HepG2 (cell line): Measurements from ENCODE around the gene CEP76. TPM values are rescaled to one million over a fixed set of nuclear protein-coding genes. Genes with fewer than 3 reads are reported as not detected.

Experiments
- ATAC-seq: fragments of 200-7000 bp; cut with Tn5 transposase; 3 replicates; pipeline ENCODE4 v1.9.1; 2020; ENCODE audit warnings: mild to moderate bottlenecking, moderate library complexity
- BruUV-seq: library from RNA; stranded (reverse); fragments of 400-500 nt; replicated peaks from 2 replicates; lab custom pipeline; 2021; lab: Mats Ljungman, UMichigan
- CTCF ChIA-PET: fragments of 300-600 bp; formaldehyde crosslinking; extraction: SDS; loops from one replicate; lab custom pipeline; 2021; ENCODE audit warnings: low total read pairs, inconsistent platforms, low intra/inter-chr PET ratio; lab: Yijun Ruan, JAX
- POLR2A ChIA-PET: fragments of 350-600 bp; sonication (Branson Sonifier 250); formaldehyde crosslinking; loops from one replicate; lab custom pipeline; 2020; ENCODE audit warnings: antibody characterized with exemption, inconsistent platforms; lab: Yijun Ruan, JAX
- DNase-seq: peaks from one replicate; pipeline ENCODE4 v3.0.0-alpha.2; 2015; ENCODE audit warnings: low spot score
- FAIRE-seq: peaks from 3 replicates; lab custom pipeline; 2011; peaks lifted over from hg19 to GRCh38; lab: Jason Lieb, UNC
- H2AFZ ChIP-seq: one replicate; pipeline ENCODE4 v1.6.1; 2011; ENCODE audit warnings: low read length, inconsistent platforms
- H3K27ac ChIP-seq: fragments of 300-600 bp; 3 replicates; pipeline ENCODE4 v1.8.0; 2011; ENCODE audit warnings: mixed run types, mild to moderate bottlenecking, mixed read lengths, low read length, inconsistent platforms; ENCODE audit not compliant: insufficient read depth; ENCODE audit errors: extremely low read length
- H3K27me3 ChIP-seq, 2 experiments: fragments of 200-600 bp in 1 of 2; 2 replicates in 1 of 2; 3 replicates in 1 of 2; pipeline versions ENCODE4 v1.6.0 to v1.8.0; 2011; ENCODE audit warnings: low read length in 2 of 2, mild to moderate bottlenecking in 2 of 2, moderate library complexity in 2 of 2, inconsistent platforms in 1 of 2; ENCODE audit not compliant: insufficient read depth in 2 of 2, control insufficient read depth in 1 of 2
- H3K36me3 ChIP-seq, 2 experiments: fragments of 200-600 bp in 1 of 2; replicated peaks in 1 of 2; 2 replicates in 1 of 2; 3 replicates in 1 of 2; pipeline versions ENCODE4 v1.5.1 to v1.8.0; 2011; ENCODE audit warnings: low read length in 2 of 2, inconsistent platforms in 1 of 2; ENCODE audit not compliant: insufficient read depth in 2 of 2, control insufficient read depth in 1 of 2
- H3K4me1 ChIP-seq: 2 replicates; pipeline ENCODE4 v1.5.1; 2012; ENCODE audit warnings: low read length, inconsistent platforms; ENCODE audit not compliant: insufficient read depth
- H3K4me2 ChIP-seq: 2 replicates; pipeline ENCODE4 v1.6.0; 2011; ENCODE audit warnings: low read depth, low read length, inconsistent platforms
- H3K4me3 ChIP-seq, 3 experiments: fragments of 200-600 bp in 1 of 3; sonication (generic), shearing (Covaris generic) in 1 of 3; replicated peaks in 1 of 3; 2 replicates each; pipeline ENCODE4 v1.5.1; 2011 to 2016; ENCODE audit warnings: low read length in 3 of 3, inconsistent platforms in 2 of 3, low read depth in 2 of 3, mild to moderate bottlenecking in 2 of 3, control low read depth in 1 of 3, mixed read lengths in 1 of 3; ENCODE audit not compliant: insufficient read depth in 1 of 3
- H3K79me2 ChIP-seq: one replicate; pipeline ENCODE4 v1.6.1; 2011; ENCODE audit warnings: low read length, inconsistent platforms; ENCODE audit not compliant: insufficient read depth
- H3K9ac ChIP-seq: 2 replicates; pipeline ENCODE4 v1.6.0; 2011; ENCODE audit warnings: mild to moderate bottlenecking, low read depth, low read length, inconsistent platforms; ENCODE audit not compliant: insufficient read depth
- H3K9me3 ChIP-seq: 2 replicates; pipeline ENCODE4 v1.5.1; 2012; ENCODE audit warnings: mild to moderate bottlenecking, low read length
- H4K20me1 ChIP-seq: 2 replicates; pipeline ENCODE4 v1.6.0; 2011; ENCODE audit warnings: inconsistent platforms, mild to moderate bottlenecking, low read length, moderate library complexity; ENCODE audit not compliant: insufficient read depth
- ARNT2 ChIP-seq: sonication (generic); formaldehyde crosslinking; IDR thresholded peaks from 2 replicates; pipeline ENCODE4 v1.8.0; 2022; ENCODE audit warnings: mild to moderate bottlenecking, low read depth, missing genetic modification reagents, moderate library complexity
- FOXK2 ChIP-seq: fragments of 450-650 bp; IDR thresholded peaks from 2 replicates; pipeline ENCODE4 v1.6.1; 2016
- KDM2A ChIP-seq: sonication (generic); formaldehyde crosslinking; IDR thresholded peaks from 2 replicates; pipeline ENCODE4 v1.4.0; 2020; ENCODE audit warnings: low read depth, missing genetic modification reagents, borderline replicate concordance
- NFRKB ChIP-seq: fragments of 450-650 bp; IDR thresholded peaks from 2 replicates; pipeline ENCODE4 v1.6.1; 2017
- PCBP1 ChIP-seq: fragments of 200-400 bp; formaldehyde crosslinking; IDR thresholded peaks from 2 replicates; pipeline ENCODE4 v1.6.1; 2017; ENCODE audit warnings: mild to moderate bottlenecking, low read depth, low read length, borderline replicate concordance
- POLR2AphosphoS5 ChIP-seq: IDR thresholded peaks from 2 replicates; pipeline ENCODE4 v1.6.1; 2012; ENCODE audit warnings: low read depth, low read length
- RXRB ChIP-seq: IDR thresholded peaks from 2 replicates; pipeline ENCODE4 v1.6.1; 2016; ENCODE audit warnings: borderline replicate concordance, missing genetic modification reagents, missing compliant biosample characterization
- SMARCC2 ChIP-seq: fragments of 450-650 bp; IDR thresholded peaks from 2 replicates; pipeline ENCODE4 v1.6.1; 2017; ENCODE audit warnings: antibody characterized with exemption, mild to moderate bottlenecking
- ZFP36L1 ChIP-seq: sonication (generic); formaldehyde crosslinking; IDR thresholded peaks from 2 replicates; pipeline ENCODE4 v1.8.0; 2022; ENCODE audit warnings: mild to moderate bottlenecking, missing genetic modification reagents, moderate library complexity
- ZNF333 ChIP-seq: sonication (generic); formaldehyde crosslinking; IDR thresholded peaks from 2 replicates; pipeline ENCODE4 v1.4.0; 2020; ENCODE audit warnings: mild to moderate bottlenecking, missing genetic modification reagents, borderline replicate concordance
- ZNF570 ChIP-seq: sonication (generic); formaldehyde crosslinking; IDR thresholded peaks from 2 replicates; pipeline ENCODE4 v1.4.0; 2020; ENCODE audit warnings: mild to moderate bottlenecking, missing genetic modification reagents, borderline replicate concordance
- whole genome bisulfite sequencing: methylation state at CpG from one replicate; pipeline ENCODE4 v1.1.6; 2017; ENCODE audit warnings: low lambda C conversion rate; 5-methylcytosine and 5-hydroxymethylcytosine counted together
- in situ Hi-C: cut with HindIII; loops from 2 replicates; pipeline ENCODE4 v1.10.0; 2017; ENCODE audit warnings: low pct_unique_long_range_greater_than_20kb; ENCODE audit not compliant: extremely low pct_ligation_motif_present
- intact Hi-C: fragments of 100-400 bp; cut with micrococcal nuclease; formaldehyde crosslinking; loops from one replicate; pipeline ENCODE4 v1.10.0; 2022; ENCODE audit not compliant: unreplicated experiment
- polyA plus RNA-seq, 8 experiments: library from polyadenylated mRNA; depleted of rRNA in 3 of 8; stranded (reverse) in 7 of 8; unstranded in 1 of 8; fragments of >200 nt; fragmentation: Illumina TruSeq in 4 of 8; extraction: Trizol in 4 of 8; gene quantifications; 2 replicates each; pipeline versions ENCODE4 v1.2.1 to v1.2.3, GENCODE V29; 2011 to 2016; ENCODE audit warnings: low read depth in 4 of 8, missing spikeins in 1 of 8, mixed read lengths in 1 of 8; ENCODE audit not compliant: insufficient read depth in 1 of 8
- total RNA-seq, 5 experiments: library from RNA; depleted of rRNA; stranded (reverse); fragments of >200 nt; fragmentation: Illumina TruSeq; extraction: Trizol; gene quantifications; 2 replicates each; pipeline ENCODE4 v1.2.3, GENCODE V29; 2016; ENCODE audit warnings: low read depth in 1 of 5
- TF ChIP-seq, protein P1 (sequence below): sonication (generic); formaldehyde crosslinking; IDR thresholded peaks from 2 replicates; pipeline ENCODE4 v1.4.0; 2020; ENCODE audit warnings: mild to moderate bottlenecking, missing genetic modification reagents
- TF ChIP-seq, protein P2 (sequence below): sonication (generic); formaldehyde crosslinking; IDR thresholded peaks from one replicate; pipeline ENCODE4 v1.5.1; 2020; ENCODE audit warnings: mild to moderate bottlenecking, missing genetic modification reagents; ENCODE audit errors: not compliant biosample characterization

CEP76 gene
- total and polyA plus RNA-seq, 2 of the 13 experiments (the other 11 are each of a cell fraction or from before 2014, with no cell fraction given), result 13.9 to 15.1 TPM

DNA sequence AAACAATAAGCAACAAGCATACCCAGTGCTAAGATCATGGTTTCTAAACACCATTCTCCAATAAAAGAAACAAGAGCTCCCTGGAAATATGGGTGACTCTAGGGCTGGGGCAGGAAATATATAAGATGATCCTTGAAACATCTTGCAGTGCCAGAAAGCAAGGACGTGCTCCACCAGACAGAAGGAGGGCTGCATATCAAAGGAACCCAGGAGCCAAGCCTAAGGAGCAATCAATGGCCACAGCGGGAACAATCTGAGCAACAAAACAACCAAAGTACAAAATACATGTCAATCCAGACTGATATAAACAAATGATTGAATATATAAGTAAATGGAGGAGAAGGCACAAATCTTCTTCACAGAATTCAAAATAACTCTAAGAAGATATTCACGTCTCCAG lies 54.8 kb downstream of the CEP76 start:
- H3K27ac ChIP-seq, result no peak overlapping the region
- no peaks in the 10 kb centered on the region for H4K20me1 ChIP-seq
- H3K4me3 ChIP-seq, result no peak overlapping the region
- H3K9ac ChIP-seq, result no peak overlapping the region
- no peaks in the 10 kb centered on the region for H3K9me3 ChIP-seq
- intact Hi-C loops, result no loop called here
- 97% methylated on average over 3 of the region's 3 CpGs for WGBS
- no peak overlapping the region for H2AFZ ChIP-seq
- POLR2A ChIA-PET, result no interaction called here
- H3K4me2 ChIP-seq, result no peak overlapping the region
- ATAC-seq (no peak), DNase-seq (no peak), FAIRE-seq (no peak)
- H3K27me3 ChIP-seq, result no peaks in the 10 kb centered on the region
- peaks cover 23% of the 10 kb centered on the region for H3K79me2 ChIP-seq
- peaks cover 25% of the 10 kb centered on the region for H3K4me1 ChIP-seq
- BruUV-seq, result no TSS peak
- H3K36me3 ChIP-seq, result peaks cover 1 to 8% of the 10 kb centered on the region in 2 experiments; a peak in 1 of 5 replicates
- CTCF ChIA-PET, result no interaction called here
- in situ Hi-C loops, result no loop called here
- TF ChIP-seq, protein P1, sequence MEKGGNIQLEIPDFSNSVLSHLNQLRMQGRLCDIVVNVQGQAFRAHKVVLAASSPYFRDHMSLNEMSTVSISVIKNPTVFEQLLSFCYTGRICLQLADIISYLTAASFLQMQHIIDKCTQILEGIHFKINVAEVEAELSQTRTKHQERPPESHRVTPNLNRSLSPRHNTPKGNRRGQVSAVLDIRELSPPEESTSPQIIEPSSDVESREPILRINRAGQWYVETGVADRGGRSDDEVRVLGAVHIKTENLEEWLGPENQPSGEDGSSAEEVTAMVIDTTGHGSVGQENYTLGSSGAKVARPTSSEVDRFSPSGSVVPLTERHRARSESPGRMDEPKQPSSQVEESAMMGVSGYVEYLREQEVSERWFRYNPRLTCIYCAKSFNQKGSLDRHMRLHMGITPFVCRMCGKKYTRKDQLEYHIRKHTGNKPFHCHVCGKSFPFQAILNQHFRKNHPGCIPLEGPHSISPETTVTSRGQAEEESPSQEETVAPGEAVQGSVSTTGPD (CRISPR knock-in tag), result no peak
- TF ChIP-seq ZNF333 (CRISPR knock-in tag) (no peak), ARNT2 (CRISPR knock-in tag) (no peak), ZFP36L1 (CRISPR knock-in tag) (no peak), RXRB (CRISPR knock-in tag) (no peak), KDM2A (CRISPR knock-in tag) (no peak), NFRKB (no peak), FOXK2 (no peak), SMARCC2 (no peak), PCBP1 (no peak), POLR2AphosphoS5 (no peak), ZNF570 (CRISPR knock-in tag) (no peak)
- TF ChIP-seq, protein P2, sequence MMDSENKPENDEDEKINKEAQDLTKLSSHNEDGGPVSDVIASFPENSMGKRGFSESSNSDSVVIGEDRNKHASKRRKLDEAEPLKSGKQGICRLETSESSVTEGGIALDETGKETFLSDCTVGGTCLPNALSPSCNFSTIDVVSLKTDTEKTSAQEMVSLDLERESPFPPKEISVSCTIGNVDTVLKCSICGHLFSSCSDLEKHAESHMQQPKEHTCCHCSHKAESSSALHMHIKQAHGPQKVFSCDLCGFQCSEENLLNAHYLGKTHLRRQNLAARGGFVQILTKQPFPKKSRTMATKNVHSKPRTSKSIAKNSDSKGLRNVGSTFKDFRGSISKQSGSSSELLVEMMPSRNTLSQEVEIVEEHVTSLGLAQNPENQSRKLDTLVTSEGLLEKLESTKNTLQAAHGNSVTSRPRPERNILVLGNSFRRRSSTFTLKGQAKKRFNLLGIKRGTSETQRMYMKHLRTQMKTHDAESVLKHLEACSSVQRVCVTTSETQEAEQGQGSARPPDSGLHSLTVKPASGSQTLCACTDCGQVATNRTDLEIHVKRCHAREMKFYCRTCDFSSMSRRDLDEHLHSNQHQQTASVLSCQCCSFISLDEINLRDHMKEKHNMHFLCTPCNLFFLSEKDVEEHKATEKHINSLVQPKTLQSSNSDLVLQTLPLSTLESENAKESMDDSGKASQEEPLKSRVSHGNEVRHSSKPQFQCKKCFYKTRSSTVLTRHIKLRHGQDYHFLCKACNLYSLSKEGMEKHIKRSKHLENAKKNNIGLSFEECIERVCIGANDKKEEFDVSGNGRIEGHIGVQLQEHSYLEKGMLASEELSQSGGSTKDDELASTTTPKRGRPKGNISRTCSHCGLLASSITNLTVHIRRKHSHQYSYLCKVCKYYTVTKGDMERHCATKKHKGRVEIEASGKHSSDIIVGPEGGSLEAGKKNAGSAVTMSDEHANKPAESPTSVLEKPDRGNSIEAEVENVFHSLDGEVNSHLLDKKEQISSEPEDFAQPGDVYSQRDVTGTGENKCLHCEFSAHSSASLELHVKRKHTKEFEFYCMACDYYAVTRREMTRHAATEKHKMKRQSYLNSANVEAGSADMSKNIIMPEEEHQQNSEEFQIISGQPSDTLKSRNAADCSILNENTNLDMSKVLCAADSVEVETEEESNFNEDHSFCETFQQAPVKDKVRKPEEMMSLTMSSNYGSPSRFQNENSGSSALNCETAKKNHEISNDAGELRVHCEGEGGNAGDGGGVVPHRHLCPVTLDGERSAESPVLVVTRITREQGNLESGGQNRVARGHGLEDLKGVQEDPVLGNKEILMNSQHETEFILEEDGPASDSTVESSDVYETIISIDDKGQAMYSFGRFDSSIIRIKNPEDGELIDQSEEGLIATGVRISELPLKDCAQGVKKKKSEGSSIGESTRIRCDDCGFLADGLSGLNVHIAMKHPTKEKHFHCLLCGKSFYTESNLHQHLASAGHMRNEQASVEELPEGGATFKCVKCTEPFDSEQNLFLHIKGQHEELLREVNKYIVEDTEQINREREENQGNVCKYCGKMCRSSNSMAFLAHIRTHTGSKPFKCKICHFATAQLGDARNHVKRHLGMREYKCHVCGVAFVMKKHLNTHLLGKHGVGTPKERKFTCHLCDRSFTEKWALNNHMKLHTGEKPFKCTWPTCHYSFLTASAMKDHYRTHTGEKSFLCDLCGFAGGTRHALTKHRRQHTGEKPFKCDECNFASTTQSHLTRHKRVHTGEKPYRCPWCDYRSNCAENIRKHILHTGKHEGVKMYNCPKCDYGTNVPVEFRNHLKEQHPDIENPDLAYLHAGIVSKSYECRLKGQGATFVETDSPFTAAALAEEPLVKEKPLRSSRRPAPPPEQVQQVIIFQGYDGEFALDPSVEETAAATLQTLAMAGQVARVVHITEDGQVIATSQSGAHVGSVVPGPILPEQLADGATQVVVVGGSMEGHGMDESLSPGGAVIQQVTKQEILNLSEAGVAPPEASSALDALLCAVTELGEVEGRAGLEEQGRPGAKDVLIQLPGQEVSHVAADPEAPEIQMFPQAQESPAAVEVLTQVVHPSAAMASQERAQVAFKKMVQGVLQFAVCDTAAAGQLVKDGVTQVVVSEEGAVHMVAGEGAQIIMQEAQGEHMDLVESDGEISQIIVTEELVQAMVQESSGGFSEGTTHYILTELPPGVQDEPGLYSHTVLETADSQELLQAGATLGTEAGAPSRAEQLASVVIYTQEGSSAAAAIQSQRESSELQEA (CRISPR knock-in tag), result no peak
